ENCODE measurements around the gene ZNF331. TPM values are rescaled to one million over a fixed set of nuclear protein-coding genes. Genes with fewer than 3 reads are reported as not detected.
"Not testable (repeated sequence)": the region's sequence is repeated elsewhere in the genome, so short reads cannot be mapped to it uniquely, and the experiment has no call there.

Gene ZNF331
- 3.3 and 7.9 TPM in 2 replicates for total RNA-seq

- DNase-seq (ENCODE audit: low read depth in 2 of 2): peak; percentile 77 to 83
Observed at GRCh38 chr19:53537521-53538377, at the start of gene ZNF331. TSS of gene ZNF331 (plus strand) at chr19:53538145. CDS start at chr19:53569377, 31,232 bp downstream.

- no peak for DNase-seq (ENCODE audit: low read depth in 2 of 2)
Observed at GRCh38 chr19:53492153-53492552, 45.8 kb upstream of the ZNF331 start.

GRCh38 chr19:53497311-53498023 is 40.5 kb upstream of the ZNF331 start:
- not testable (repeated sequence) for DNase-seq (ENCODE audit: low read depth in 2 of 2)

GRCh38 chr19:53498024-53498395 is 39.9 kb upstream of the ZNF331 start:
- not testable (repeated sequence) for DNase-seq (ENCODE audit: low read depth in 2 of 2)

- DNase-seq (ENCODE audit: low read depth in 2 of 2): not testable (repeated sequence)
Observed at GRCh38 chr19:53503151-53503550, 34.8 kb upstream of the ZNF331 start.

GRCh38 chr19:53503671-53504364 is 34.1 kb upstream of the ZNF331 start:
- DNase-seq (ENCODE audit: low read depth in 2 of 2): peak; percentile 12 to 67

- peak; percentile 12 to 39 for DNase-seq (ENCODE audit: low read depth in 2 of 2)
Observed at GRCh38 chr19:53504365-53504703, 33.6 kb upstream of the ZNF331 start.

GRCh38 chr19:53504885-53505284 is 33.1 kb upstream of the ZNF331 start:
- DNase-seq (ENCODE audit: low read depth in 2 of 2): peak in 1 of 2 donors; percentile 22

GRCh38 chr19:53506728-53507127 is 31.2 kb upstream of the ZNF331 start:
- DNase-seq (ENCODE audit: low read depth in 2 of 2): no peak

GRCh38 chr19:53507523-53508442 is 30.2 kb upstream of the ZNF331 start:
- no peak for DNase-seq (ENCODE audit: low read depth in 2 of 2)

GRCh38 chr19:53509443-53509842 is 28.5 kb upstream of the ZNF331 start:
- DNase-seq (ENCODE audit: low read depth in 2 of 2): no peak

- DNase-seq (ENCODE audit: low read depth in 2 of 2): no peak
Observed at GRCh38 chr19:53509845-53510244, 28.1 kb upstream of the ZNF331 start.

GRCh38 chr19:53511357-53511756 is 26.6 kb upstream of the ZNF331 start:
- no peak for DNase-seq (ENCODE audit: low read depth in 2 of 2)

- DNase-seq (ENCODE audit: low read depth in 2 of 2): peak; percentile 62 to 80
Observed at GRCh38 chr19:53511933-53512374, 26.0 kb upstream of the ZNF331 start.

GRCh38 chr19:53515047-53515446 is 22.9 kb upstream of the ZNF331 start:
- DNase-seq (ENCODE audit: low read depth in 2 of 2): not testable (repeated sequence)

GRCh38 chr19:53517114-53517741 is 20.7 kb upstream of the ZNF331 start:
- DNase-seq (ENCODE audit: low read depth in 2 of 2): no peak

GRCh38 chr19:53518121-53518520 is 19.8 kb upstream of the ZNF331 start:
- DNase-seq (ENCODE audit: low read depth in 2 of 2): no peak

- DNase-seq (ENCODE audit: low read depth in 2 of 2): no peak
Observed at GRCh38 chr19:53518716-53519115, 19.2 kb upstream of the ZNF331 start.

GRCh38 chr19:53519446-53519845 is 18.5 kb upstream of the ZNF331 start:
- peak in 1 of 2 donors; percentile 87 for DNase-seq (ENCODE audit: low read depth in 2 of 2)

GRCh38 chr19:53520163-53520546 is 17.8 kb upstream of the ZNF331 start:
- DNase-seq (ENCODE audit: low read depth in 2 of 2): no peak
